Measurements from ENCODE around the gene PPP2R3B.

PPP2R3B gene

GRCh38 chrX:361231-362145 lies 25.2 kb downstream of the PPP2R3B start:
- DNase-seq (no peak), ATAC-seq (replicated peaks) (no peak)
- peaks cover 6% of the 10 kb centered on the region for H3K36me3 Mint-ChIP-seq (ENCODE audit: insufficient read depth)
- no peak overlapping the region for H3K27ac Mint-ChIP-seq
- peaks cover 0 to 6% of the 10 kb centered on the region in 2 donors for H3K9me3 Mint-ChIP-seq
- no peaks in the 10 kb centered on the region for H3K27me3 Mint-ChIP-seq
- no peak overlapping the region for H3K4me3 Mint-ChIP-seq
- H3K4me1 Mint-ChIP-seq (ENCODE audit: low read depth in 2 of 2) = peaks cover 7 to 21% of the 10 kb centered on the region in 2 donors

- DNase-seq (no peak), ATAC-seq (replicated peaks) (no peak)
- H3K4me1 Mint-ChIP-seq (ENCODE audit: low read depth in 2 of 2) = peaks cover 8 to 28% of the 10 kb centered on the region in 2 donors
- H3K36me3 Mint-ChIP-seq (ENCODE audit: insufficient read depth) = peaks cover 6% of the 10 kb centered on the region
- no peaks in the 10 kb centered on the region for H3K27me3 Mint-ChIP-seq
- H3K27ac Mint-ChIP-seq = no peak overlapping the region
- H3K9me3 Mint-ChIP-seq = peaks cover 0 to 6% of the 10 kb centered on the region in 2 donors
- no peak overlapping the region for H3K4me3 Mint-ChIP-seq
Measured at GRCh38 chrX:360496-361150, 26.1 kb downstream of the PPP2R3B start.

- Mint-ChIP-seq H3K9me3 (peaks cover 0 to 6% of the 10 kb centered on the region in 2 donors), H3K27ac (no peak overlapping the region), H3K36me3 (ENCODE audit: insufficient read depth) (peaks cover 6% of the 10 kb centered on the region), H3K27me3 (no peaks in the 10 kb centered on the region), H3K4me1 (ENCODE audit: low read depth in 2 of 2) (peaks cover 8 to 33% of the 10 kb centered on the region in 2 donors), H3K4me3 (no peak overlapping the region)
- ATAC-seq (replicated peaks) = no peak
- no peak for DNase-seq
Measured at GRCh38 chrX:358651-359143, 28.0 kb downstream of the PPP2R3B start.

- H3K36me3 Mint-ChIP-seq (ENCODE audit: insufficient read depth) = peaks cover 6% of the 10 kb centered on the region
- peak overlapping the region; percentile 46 to 66 for H3K4me3 Mint-ChIP-seq
- peaks cover 0 to 6% of the 10 kb centered on the region in 2 donors for H3K9me3 Mint-ChIP-seq
- H3K4me1 Mint-ChIP-seq (ENCODE audit: low read depth in 2 of 2) = peaks cover 8 to 27% of the 10 kb centered on the region in 2 donors
- peak in 1 of 3 experiments; percentile 29 for DNase-seq
- no peaks in the 10 kb centered on the region for H3K27me3 Mint-ChIP-seq
- H3K27ac Mint-ChIP-seq = peak overlapping the region; percentile 85 to 92
- peak; percentile 80 for ATAC-seq (replicated peaks)
Measured at GRCh38 chrX:357693-358471, 28.8 kb downstream of the PPP2R3B start.

- peak; percentile 43 for ATAC-seq (replicated peaks)
- no peaks in the 10 kb centered on the region for H3K27me3 Mint-ChIP-seq
- peaks cover 0 to 6% of the 10 kb centered on the region in 2 donors for H3K9me3 Mint-ChIP-seq
- no peak for DNase-seq
- peaks cover 6% of the 10 kb centered on the region for H3K36me3 Mint-ChIP-seq (ENCODE audit: insufficient read depth)
- peaks cover 9 to 27% of the 10 kb centered on the region in 2 donors for H3K4me1 Mint-ChIP-seq (ENCODE audit: low read depth in 2 of 2)
- H3K27ac Mint-ChIP-seq = peak overlapping the region; percentile 85 to 92
- peak overlapping the region; percentile 46 to 66 for H3K4me3 Mint-ChIP-seq
Measured at GRCh38 chrX:357035-357692, 29.5 kb downstream of the PPP2R3B start.

GRCh38 chrX:356385-357034 lies 30.2 kb downstream of the PPP2R3B start:
- Mint-ChIP-seq H3K27ac (peak overlapping the region; percentile 85 to 92), H3K36me3 (ENCODE audit: insufficient read depth) (peaks cover 4% of the 10 kb centered on the region), H3K9me3 (peaks cover 0 to 6% of the 10 kb centered on the region in 2 donors), H3K4me3 (peak overlapping the region; percentile 46 to 66), H3K27me3 (no peaks in the 10 kb centered on the region), H3K4me1 (ENCODE audit: low read depth in 2 of 2) (peaks cover 9 to 27% of the 10 kb centered on the region in 2 donors)
- ATAC-seq (replicated peaks) (no peak), DNase-seq (no peak)

GRCh38 chrX:355329-356050 lies 31.2 kb downstream of the PPP2R3B start:
- H3K9me3 Mint-ChIP-seq = peaks cover 0 to 3% of the 10 kb centered on the region in 2 donors
- ATAC-seq (replicated peaks) (no peak), DNase-seq (no peak)
- H3K4me1 Mint-ChIP-seq (ENCODE audit: low read depth in 2 of 2) = peaks cover 9 to 28% of the 10 kb centered on the region in 2 donors
- H3K27me3 Mint-ChIP-seq = no peaks in the 10 kb centered on the region
- no peak overlapping the region for H3K4me3 Mint-ChIP-seq
- H3K27ac Mint-ChIP-seq = peak overlapping the region in 1 of 2 donors; percentile 35
- no peaks in the 10 kb centered on the region for H3K36me3 Mint-ChIP-seq (ENCODE audit: insufficient read depth)

GRCh38 chrX:353566-354535 lies 32.9 kb downstream of the PPP2R3B start:
- Mint-ChIP-seq H3K27ac (no peak overlapping the region), H3K9me3 (peaks cover 0 to 3% of the 10 kb centered on the region in 2 donors), H3K36me3 (ENCODE audit: insufficient read depth) (no peaks in the 10 kb centered on the region), H3K4me1 (ENCODE audit: low read depth in 2 of 2) (peaks cover 9 to 35% of the 10 kb centered on the region in 2 donors), H3K4me3 (no peak overlapping the region), H3K27me3 (no peaks in the 10 kb centered on the region)
- ATAC-seq (replicated peaks) (no peak), DNase-seq (no peak)

GRCh38 chrX:352582-353314 lies 34.0 kb downstream of the PPP2R3B start:
- H3K9me3 Mint-ChIP-seq = peaks cover 0 to 3% of the 10 kb centered on the region in 2 donors
- peak overlapping the region in 1 of 2 donors; percentile 49 for H3K27ac Mint-ChIP-seq
- H3K36me3 Mint-ChIP-seq (ENCODE audit: insufficient read depth) = no peaks in the 10 kb centered on the region
- no peak for ATAC-seq (replicated peaks)
- peaks cover 9 to 38% of the 10 kb centered on the region in 2 donors for H3K4me1 Mint-ChIP-seq (ENCODE audit: low read depth in 2 of 2)
- DNase-seq = no peak
- no peaks in the 10 kb centered on the region for H3K27me3 Mint-ChIP-seq
- H3K4me3 Mint-ChIP-seq = no peak overlapping the region

- DNase-seq (no peak), ATAC-seq (replicated peaks) (no peak)
- Mint-ChIP-seq H3K27ac (peak overlapping the region in 1 of 2 donors; percentile 49), H3K4me1 (ENCODE audit: low read depth in 2 of 2) (peaks cover 4 to 32% of the 10 kb centered on the region in 2 donors), H3K36me3 (ENCODE audit: insufficient read depth) (no peaks in the 10 kb centered on the region), H3K27me3 (no peaks in the 10 kb centered on the region), H3K9me3 (no peaks in the 10 kb centered on the region), H3K4me3 (no peak overlapping the region)
Measured at GRCh38 chrX:352181-352580, 34.5 kb downstream of the PPP2R3B start.
